C1 segment of cervical spinal cord (tissue), 14 donors: Measurements from ENCODE around the gene IKZF3.

ENCODE experiments used
- DNase-seq, 14 donors: peaks; one replicate each; lab custom pipeline; 2025; lab: John Stamatoyannopoulos, UW

Gene IKZF3

DNA sequence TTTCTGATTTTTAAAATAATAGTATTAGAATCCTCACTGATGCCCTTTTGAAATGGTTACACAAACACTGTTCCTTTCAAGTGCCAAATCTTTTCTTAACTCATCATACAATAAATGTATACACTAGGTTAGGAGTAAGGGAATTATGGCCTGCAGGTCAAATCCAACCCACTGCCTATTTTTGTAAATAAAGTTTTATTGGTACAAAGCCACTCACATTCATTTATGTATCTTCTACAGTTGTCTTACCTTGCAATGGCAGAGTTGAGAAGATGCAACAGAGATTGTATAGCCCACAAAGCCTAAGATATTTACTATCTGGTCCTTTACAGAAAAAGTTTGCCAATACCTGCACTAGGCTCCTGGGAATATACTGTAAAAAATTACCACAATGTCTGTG lies 47.8 kb downstream of the IKZF3 start:
- DNase-seq: no peak

DNA sequence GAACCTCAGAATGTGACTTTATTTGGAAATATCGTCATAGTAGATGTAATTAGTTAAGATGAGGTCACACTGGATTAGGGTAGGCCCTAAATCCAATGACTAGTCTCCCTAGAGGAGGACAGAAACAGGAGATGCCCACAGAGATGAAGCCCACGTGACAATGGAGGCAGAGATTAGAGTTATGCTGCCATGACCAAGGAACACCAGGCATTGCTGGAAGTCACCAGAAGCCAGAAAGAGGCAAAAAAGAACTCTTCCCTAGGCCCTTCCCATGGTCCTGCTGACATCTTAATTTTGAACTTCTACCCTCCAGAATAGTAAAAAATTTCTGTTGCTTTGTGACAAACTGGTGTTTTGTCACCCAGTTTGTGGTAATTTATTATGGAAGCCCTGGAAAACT lies 49.6 kb downstream of the IKZF3 start:
- DNase-seq: no peak

DNA sequence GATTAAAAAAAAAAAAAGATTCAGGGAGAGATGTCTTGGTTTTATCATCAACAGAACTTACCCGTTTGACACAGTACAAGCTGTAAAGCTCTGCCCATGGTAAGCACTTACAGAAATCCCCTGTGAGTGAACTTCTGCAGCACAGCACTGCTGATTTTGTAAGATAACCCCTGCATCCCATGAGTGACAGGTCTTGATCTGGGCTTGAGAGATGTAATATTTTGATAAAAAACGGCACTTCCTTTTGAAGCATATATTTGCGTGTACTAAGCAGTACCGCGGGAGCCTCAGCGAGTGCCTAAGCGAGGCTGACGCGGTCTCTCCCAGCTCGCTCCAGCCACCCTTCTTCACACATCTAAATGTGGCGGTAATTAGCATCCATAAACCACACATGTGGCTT lies 50.5 kb downstream of the IKZF3 start:
- DNase-seq: no peak

DNA sequence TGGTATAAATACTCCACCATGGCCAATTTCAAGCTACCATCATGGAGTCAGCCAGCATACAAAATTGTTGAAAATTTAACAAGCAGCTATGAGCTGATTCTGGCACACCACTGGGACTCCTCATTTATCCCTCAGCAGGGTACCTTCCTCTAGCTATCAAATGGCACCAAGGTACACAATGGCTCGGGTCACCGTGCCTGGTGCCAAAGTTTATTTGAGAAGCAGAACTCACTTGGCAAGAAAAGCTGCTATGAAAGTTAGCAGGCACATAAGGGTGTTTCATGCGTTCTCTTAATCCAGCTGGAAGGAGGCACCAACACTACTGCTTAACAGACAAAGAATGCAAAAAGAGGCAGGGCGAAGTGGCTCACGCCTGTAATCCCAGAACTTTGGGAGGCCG lies 51.6 kb downstream of the IKZF3 start:
- DNase-seq: no peak

DNA sequence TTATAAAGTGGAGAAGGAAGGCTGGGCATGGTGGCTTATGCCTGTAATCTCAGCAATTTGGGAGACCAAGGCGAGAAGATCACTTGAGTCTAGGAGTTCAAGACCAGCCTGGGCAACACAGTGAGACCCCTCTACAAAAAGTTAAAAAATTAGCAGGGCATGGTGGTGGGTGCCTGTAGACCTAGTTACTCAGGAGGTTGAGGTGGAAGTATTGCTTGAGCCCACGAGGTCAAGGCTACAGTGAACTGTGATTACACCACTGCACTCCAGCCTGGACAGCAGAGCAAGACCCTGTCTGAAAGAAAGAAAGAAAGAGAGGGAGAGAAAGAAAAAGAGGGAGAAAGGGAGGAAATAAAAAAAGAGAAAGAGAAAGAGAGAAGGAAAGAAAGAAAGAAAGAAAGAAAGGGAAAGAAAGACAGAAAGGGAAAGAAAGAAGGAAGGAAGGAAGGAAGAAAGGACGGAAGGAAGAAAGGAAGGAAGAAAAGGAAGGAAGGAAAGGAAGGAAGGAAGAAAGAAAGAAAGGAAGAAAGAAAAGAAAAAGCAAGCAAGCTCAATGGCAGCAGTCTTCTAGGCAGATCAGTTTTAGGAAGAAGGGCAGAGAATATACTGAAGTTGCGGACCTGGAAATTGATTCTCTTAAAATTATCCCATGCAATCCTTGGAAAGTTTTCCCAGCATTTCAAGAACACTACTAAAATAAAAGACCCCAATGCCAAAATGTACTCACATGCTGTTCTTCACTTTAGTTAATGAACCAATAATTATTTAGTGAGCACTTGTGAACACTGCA lies 53.0 kb downstream of the IKZF3 start:
- no peak for DNase-seq

DNA sequence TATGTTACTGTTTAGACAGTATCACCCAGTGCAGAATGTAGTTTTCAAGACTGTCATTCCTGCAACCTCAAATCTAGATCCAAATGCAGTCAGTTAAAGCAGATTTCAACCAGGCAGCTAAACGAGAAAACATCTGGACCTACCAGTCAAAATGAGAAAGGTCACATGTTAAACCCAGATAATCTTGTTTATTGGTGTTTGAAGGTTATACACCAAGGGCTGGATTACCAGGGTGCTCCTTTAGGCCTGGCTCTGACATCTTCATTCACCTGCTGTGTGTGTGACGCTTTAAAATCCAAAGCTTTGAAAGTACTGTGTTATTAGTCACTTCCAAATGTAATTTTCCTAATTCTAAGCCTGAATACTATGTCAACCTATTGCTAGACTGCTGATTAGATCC lies 54.9 kb downstream of the IKZF3 start:
- DNase-seq: no peak

DNA sequence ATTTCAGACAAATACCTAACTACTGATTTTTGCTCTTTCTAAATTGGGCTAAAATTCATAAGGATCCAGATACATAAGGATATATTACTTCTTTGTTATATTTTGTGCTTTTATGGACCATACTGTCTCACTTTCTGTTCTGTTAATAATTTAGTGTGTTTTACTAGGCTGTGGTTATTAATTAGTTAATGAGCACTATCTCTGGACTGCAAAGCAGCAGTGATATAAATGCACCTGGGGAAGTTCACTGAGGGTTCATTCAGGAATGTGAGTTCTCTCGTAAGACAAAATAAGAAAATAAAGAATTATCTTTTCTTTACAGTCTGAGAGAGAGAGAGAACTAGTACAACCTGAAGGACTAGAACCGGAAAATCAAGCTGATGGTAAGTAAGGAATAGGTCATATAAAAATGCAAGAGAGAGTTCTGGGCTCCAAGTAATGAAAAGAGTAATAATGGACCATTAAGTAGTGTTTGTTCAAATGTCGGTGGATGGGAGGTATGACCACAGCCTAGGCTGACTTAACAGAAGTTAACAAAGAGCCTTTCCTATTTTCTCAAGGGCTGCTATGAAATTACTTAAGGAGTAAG lies 55.6 kb downstream of the IKZF3 start:
- no peak for DNase-seq

DNA sequence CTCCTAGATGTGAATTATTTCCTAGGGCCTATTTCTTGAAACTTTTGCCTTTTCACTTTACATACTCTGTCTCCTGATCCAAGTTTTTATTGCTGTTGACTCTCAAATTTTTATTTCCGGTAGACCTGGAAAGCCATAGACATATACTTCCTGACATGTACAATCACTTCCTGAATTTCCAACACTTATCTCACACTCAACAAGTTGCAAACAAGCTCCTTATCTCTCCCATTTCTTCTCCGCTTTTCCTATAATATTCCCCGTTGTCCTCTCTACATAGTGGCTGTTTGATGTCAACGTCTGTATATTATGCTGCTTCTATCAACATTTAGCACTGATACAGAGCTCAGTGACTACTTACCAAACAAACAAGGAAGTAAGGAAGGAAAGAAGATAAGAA lies 59.3 kb downstream of the IKZF3 start:
- no peak for DNase-seq

DNA sequence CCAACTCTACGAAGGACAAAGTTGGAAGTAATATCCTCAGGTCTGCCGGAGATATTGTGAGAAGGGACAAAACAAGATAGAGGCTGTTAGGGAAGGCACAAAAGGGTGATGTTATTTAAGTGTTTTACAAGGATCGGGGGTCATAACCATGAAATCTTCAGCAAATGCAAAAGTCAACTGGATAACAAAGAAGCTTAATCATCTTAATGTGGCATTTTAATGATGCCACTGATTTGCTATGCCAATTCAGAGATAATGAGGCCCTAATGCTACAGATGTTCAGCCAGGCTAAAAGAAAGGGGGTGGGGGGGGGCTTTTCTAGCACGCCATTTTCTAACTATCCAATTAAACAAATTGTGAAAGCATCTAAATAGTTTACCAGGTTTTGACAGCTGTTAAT lies 63.1 kb downstream of the IKZF3 start:
- DNase-seq: no peak

DNA sequence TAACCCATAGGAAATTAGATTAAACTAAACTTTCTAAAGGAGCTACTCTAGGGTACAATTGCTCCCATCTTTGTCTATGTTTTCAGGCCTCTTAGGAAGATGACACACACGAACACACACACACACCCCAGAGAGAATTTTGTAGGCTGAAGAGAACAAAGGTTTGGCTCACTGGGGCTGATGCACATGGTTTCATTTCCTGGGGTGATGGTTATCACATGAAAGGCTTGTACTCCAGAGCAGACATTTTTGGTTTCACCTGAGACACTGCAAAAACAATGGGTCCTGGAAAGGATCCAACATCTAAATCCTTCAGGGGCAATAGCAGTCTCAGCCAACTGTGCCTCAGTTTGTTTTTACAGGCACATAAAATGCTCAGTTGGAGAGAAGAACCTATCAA lies 63.6 kb downstream of the IKZF3 start:
- no peak for DNase-seq

DNA sequence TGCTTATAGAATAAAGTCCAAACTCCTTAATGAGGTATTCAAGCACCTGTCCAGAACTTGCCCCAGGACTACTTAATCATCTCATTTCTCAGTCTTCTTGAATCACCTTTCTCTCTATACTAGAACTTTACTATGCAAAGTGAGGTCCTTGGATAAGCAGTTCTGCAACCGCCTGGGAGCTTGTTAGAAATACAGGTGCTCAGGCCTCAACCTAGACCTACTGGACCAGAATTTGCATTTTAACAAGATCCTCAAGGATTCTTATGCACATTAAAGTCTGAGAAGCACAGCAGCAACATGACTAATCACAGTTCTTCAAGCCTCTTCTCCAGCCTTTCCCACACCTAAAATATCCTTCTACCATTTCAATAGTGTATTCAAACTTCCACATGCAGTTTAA lies 64.7 kb downstream of the IKZF3 start:
- no peak for DNase-seq

DNA sequence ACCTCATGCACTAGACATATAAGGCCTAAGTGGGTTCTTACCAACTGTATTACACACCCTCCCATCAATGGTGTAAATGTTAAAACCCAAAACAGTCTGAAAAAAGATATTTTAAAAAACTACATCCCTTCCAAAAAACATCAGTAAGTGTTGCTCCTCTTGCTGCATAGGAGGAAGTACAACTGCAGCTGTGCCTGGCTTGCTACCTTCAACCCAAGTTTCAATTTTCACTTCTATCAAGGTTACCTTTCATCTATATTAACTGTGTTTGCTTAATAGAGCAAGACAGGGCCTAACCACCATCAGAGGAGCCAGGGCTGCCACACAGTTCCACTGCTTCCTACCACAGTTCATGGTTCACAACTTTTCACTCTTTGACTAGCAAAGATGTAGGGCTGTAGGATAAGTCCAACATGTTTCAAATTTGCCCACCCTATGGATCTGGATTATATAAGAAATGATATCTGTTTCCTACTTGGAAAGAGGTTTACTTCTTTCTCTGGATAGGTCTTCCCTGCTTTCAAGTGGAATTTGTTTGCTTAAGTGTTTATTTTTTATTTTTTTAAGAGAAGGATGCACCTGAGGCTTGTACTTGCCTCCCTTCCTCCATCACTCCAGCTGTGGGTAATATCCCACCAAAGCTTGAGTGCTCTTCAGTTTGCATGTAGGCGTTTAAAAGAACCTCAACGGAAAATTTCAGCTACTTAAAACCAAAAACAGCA lies 69.7 kb downstream of the IKZF3 start:
- DNase-seq: no peak

DNA sequence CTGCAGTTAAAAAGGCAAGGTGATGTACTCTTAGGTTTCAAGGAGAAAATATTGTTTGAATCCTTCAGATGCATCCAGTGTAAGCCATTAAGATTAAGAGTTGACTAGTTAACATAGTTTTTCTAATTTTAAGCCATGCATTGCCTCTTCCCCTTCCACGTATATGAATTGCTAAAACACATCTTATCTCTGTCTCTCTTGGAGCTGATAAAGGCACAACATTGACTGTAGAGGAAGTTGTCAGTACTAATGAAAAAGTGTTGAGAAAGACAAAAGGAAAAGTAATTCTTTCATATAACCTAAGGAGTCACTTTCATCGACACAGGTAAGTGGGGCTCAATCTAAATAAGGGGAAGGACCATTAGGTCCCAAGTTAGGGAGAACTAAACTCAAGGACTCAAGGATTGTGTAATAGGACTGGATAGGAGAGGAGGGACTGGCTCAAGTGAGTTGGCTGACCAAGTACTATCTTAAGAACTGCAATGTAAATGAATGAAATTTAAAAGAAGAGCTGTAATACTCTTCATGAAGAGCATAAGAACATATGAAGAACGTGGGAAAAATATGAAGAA lies 70.7 kb downstream of the IKZF3 start:
- no peak for DNase-seq

DNA sequence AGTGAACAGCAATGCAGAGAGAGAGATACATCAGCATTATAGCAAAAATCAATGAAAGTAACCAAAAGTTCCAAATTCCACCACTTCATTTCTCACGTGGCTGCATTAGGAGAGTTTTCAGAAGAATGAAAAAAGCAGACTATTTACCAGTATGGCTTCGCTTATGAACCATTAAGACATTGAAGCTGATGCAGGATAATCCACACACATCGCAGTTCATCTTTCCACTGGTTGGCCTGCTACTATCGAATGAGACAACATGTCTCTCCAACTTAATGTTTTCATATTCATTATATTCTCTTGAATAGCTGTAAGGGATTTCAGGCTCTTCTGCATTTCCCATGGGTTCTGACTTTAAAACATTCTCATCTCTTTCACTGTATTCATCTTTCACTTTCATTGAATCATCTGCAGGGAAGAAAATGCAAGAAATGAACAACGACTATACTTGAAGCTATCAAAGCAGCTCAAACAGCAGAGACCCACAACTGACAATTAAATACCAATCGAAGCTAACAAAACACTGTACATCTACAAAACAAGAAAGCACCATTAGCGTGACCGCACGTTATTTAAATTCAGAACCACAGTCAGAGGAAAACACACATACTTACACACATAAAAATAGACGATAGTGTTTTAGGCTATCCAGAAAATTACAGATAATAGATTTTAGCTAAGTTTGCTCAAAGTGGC lies 71.4 kb downstream of the IKZF3 start:
- DNase-seq: no peak

DNA sequence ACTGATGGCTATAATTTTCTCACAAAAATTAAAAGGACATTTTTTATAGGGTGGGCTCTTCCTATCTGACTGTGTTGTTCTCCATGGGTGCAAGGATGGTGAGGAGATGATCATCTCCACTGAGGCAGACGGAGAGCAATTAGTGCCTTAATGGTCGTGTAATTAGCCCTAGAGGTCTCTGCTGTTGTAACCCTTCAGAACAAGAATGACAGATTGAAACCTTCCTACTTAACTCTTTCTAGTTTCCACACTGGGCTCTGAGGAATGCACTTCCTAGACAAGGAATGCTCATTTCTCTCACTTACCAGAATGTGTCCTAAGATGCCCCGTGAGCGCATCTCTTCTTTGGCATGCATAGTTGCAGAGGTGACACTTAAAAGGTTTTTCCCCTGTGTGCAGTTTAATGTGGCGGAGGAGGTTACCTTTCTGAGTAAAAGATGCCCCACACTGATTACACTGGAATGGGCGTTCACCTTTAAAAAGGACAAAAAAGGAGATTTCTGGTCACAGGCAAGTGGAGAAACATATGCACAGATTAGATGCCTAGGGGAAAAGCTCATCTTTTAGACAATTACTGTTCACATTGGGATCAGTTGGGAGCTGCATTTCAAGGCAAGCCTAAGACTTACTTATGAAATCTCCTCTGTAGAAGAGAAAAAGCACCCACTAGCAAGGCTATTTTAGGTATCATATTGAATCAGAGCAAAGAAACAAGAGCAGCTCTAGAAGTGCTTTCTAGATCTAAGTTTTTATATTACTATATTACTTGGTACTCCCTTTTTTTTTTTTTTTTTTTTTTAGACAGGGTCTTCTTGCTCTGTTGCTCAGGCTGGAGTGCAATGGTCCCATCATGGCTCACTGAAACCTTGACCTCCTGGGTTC lies 72.8 kb downstream of the IKZF3 start:
- DNase-seq: no peak

DNA sequence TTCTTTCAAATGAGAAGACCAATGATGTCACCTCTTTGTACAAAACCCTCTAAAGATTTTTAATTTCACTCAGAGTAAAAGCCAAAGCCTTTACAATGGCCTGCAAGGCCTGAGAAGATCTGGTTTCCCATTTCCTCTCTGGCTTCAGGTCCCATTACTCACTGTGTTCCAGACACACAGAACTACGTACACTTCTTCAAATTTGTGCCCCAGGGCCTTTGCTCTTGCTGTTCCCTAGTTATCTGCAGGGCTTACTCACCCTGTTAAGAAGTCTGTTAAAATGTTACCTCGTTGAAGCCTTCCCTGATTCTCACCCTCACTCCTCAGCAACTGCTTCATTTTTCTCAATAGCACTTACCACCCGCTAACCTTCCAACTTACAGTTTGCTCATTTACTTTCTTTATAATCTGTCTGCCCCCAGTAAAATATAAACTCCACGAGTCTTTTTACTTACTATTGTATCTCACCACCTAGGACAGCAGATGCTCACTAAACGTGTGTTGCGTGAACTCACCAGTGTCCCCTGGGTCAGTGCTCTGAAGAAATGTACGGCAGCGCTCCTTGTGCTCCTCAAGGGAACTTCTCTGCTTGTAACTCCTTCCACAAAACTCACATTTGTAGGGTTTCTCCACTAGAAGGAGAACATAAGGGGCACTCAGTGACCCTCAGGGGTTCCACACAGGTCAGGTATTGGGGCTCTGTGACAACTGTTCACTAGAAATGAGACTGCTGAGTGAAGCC lies 76.2 kb downstream of the IKZF3 start:
- no peak for DNase-seq

DNA sequence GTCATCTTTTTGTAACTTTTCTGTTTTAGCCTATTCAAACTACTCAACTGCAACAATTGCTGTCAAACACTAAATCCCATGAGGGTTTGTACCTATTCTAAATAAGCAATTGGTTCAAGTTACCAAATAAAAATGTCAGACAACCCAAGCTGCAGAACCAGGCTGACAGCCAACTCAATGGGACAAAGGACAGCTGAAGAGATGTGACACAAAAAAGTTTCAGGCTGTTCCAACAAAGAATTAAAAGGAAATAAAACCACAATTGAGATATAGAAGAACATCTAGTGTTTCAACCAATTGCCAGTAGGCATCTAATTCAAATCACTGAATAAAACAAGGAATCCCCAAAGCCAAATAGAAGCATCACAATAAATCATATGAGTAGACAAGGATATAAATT lies 77.1 kb downstream of the IKZF3 start:
- no peak for DNase-seq

DNA sequence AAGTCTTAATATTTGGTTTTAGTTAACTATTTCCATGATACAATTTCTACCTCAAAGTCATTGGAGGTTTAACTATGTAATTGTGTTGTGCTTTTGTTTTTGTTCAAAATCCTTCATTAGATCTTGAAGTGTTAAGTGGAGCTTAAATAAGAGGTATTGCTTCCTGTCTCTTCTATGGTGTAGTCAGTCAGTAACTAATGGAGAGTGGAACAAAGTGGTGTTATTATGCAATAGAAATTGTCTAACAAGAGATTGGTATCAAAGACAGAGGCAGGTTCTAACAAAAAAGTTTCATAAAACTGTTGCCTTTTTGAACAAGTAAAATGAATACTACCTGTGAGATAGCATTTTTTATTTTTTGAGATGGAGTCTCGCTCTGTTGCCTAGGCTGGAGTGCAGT lies 81.1 kb downstream of the IKZF3 start:
- DNase-seq: no peak

DNA sequence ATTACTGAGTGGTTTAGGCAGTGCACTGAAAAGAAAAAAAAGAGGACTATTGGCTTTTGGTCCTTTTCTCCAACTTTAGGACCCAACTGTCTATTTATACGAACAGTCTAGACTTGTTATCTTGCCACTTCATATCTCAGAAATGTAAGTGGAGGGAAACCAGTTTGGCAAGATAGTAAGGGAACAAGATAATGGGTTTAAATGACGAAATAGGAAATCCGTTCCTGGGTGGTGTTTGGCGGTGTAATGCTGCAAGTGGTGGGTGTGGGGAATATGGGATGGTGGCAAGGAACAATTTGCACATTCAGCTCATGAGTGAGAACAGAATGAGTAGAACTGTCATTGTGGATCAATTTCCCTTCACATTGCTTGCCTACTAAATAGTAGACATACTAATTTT lies 81.6 kb downstream of the IKZF3 start:
- DNase-seq: no peak

DNA sequence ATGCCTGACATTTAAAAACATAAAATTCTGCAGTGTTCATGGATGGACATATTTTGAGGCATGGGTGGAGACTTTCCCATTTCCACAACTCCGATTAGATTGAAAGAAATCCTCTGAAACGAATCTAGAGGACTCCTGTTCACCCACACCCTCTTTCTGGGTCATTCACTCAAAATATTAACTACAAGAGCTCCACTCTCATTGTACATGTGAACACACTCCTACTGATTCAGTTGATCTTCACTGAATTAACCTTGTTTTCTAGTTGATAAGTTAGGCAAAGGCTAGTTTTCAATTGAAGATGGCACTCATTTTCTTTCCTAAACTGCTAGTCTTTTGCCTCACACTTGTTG lies 82.3 kb downstream of the IKZF3 start:
- DNase-seq: no peak
